HepG2 (cell line): Measurements from ENCODE around the gene MACROD2. TPM values are rescaled to one million over a fixed set of nuclear protein-coding genes. Genes with fewer than 3 reads are reported as not detected.

Experiments
- ATM ChIP-seq: fragments of 450-650 bp; IDR thresholded peaks from 2 replicates; pipeline ENCODE4 v1.7.1; 2017; ENCODE audit warnings: mild to moderate bottlenecking, borderline replicate concordance
- CEBPG ChIP-seq: IDR thresholded peaks from 2 replicates; pipeline ENCODE4 v1.6.1; 2016
- HNF4G ChIP-seq, 2 experiments: sonication (generic) in 1 of 2; formaldehyde crosslinking in 1 of 2; IDR thresholded peaks; 2 replicates each; pipeline versions ENCODE4 v1.4.0 to v1.6.1; 2011 to 2020; ENCODE audit warnings: borderline replicate concordance in 2 of 2, low read depth in 2 of 2, mild to moderate bottlenecking in 2 of 2, low read length in 1 of 2, missing genetic modification reagents in 1 of 2, moderate library complexity in 1 of 2
- IRF2 ChIP-seq: IDR thresholded peaks from 2 replicates; pipeline ENCODE4 v1.6.1; 2018; ENCODE audit warnings: missing genetic modification reagents, missing compliant biosample characterization
- JUN ChIP-seq: sonication (generic); formaldehyde crosslinking; IDR thresholded peaks from 2 replicates; pipeline ENCODE4 v1.4.0; 2020; ENCODE audit warnings: mild to moderate bottlenecking, missing genetic modification reagents
- JUNB ChIP-seq: sonication (generic); formaldehyde crosslinking; IDR thresholded peaks from 2 replicates; pipeline ENCODE4 v1.8.0; 2022; ENCODE audit warnings: missing genetic modification reagents, mild to moderate bottlenecking, borderline replicate concordance
- MTF1 ChIP-seq: sonication (generic); formaldehyde crosslinking; IDR thresholded peaks from 2 replicates; pipeline ENCODE4 v1.5.0; 2020; ENCODE audit warnings: missing genetic modification reagents
- MTF2 ChIP-seq: sonication (generic); formaldehyde crosslinking; IDR thresholded peaks from 2 replicates; pipeline ENCODE4 v1.5.0; 2020; ENCODE audit warnings: missing genetic modification reagents, borderline replicate concordance
- MXI1 ChIP-seq: IDR thresholded peaks from 3 replicates; pipeline ENCODE4 v1.6.1; 2012; ENCODE audit warnings: low read depth, low read length, inconsistent platforms, borderline replicate concordance
- SRY ChIP-seq: sonication (generic); formaldehyde crosslinking; IDR thresholded peaks from 2 replicates; pipeline ENCODE4 v1.8.0; 2022; ENCODE audit warnings: mild to moderate bottlenecking, missing genetic modification reagents
- STAT5B ChIP-seq: sonication (generic); formaldehyde crosslinking; IDR thresholded peaks from 2 replicates; pipeline ENCODE4 v1.4.0; 2020; ENCODE audit warnings: missing genetic modification reagents
- TCF12 ChIP-seq, 2 experiments: fragments of 450-650 bp in 1 of 2; sonication (generic) in 1 of 2; formaldehyde crosslinking in 1 of 2; IDR thresholded peaks; 2 replicates each; pipeline versions ENCODE4 v1.6.1 to v1.8.0; 2017 to 2022; ENCODE audit warnings: antibody characterized with exemption in 1 of 2, mild to moderate bottlenecking in 1 of 2, missing genetic modification reagents in 1 of 2, moderate library complexity in 1 of 2
- TEAD3 ChIP-seq: optimal IDR thresholded peaks from 2 replicates; pipeline ENCODE3; 2016; ENCODE audit warnings: borderline replicate concordance
- ZNF460 ChIP-seq: sonication (generic); formaldehyde crosslinking; IDR thresholded peaks from 2 replicates; pipeline ENCODE4 v1.5.1; 2020; ENCODE audit warnings: missing genetic modification reagents, mild to moderate bottlenecking, borderline replicate concordance
- ZNF619 ChIP-seq: sonication (generic); formaldehyde crosslinking; IDR thresholded peaks from 2 replicates; pipeline ENCODE4 v1.4.0; 2020; ENCODE audit warnings: mild to moderate bottlenecking, missing genetic modification reagents
- ZNF644 ChIP-seq: IDR thresholded peaks from 2 replicates; pipeline ENCODE4 v1.6.1; 2016; ENCODE audit warnings: low read depth
- ZNF841 ChIP-seq: sonication (generic); formaldehyde crosslinking; IDR thresholded peaks from 2 replicates; pipeline ENCODE4 v1.8.1; 2023; ENCODE audit warnings: missing genetic modification reagents, borderline replicate concordance
- polyA plus RNA-seq, 8 experiments: library from polyadenylated mRNA; depleted of rRNA in 3 of 8; stranded (reverse) in 7 of 8; unstranded in 1 of 8; fragments of >200 nt; fragmentation: Illumina TruSeq in 4 of 8; extraction: Trizol in 4 of 8; gene quantifications; 2 replicates each; pipeline versions ENCODE4 v1.2.1 to v1.2.3, GENCODE V29; 2011 to 2016; ENCODE audit warnings: low read depth in 4 of 8, missing spikeins in 1 of 8, mixed read lengths in 1 of 8; ENCODE audit not compliant: insufficient read depth in 1 of 8
- total RNA-seq, 5 experiments: library from RNA; depleted of rRNA; stranded (reverse); fragments of >200 nt; fragmentation: Illumina TruSeq; extraction: Trizol; gene quantifications; 2 replicates each; pipeline ENCODE4 v1.2.3, GENCODE V29; 2016; ENCODE audit warnings: low read depth in 1 of 5
- TF ChIP-seq, protein P1 (sequence below): sonication (generic); formaldehyde crosslinking; IDR thresholded peaks from 2 replicates; pipeline ENCODE4 v1.8.0; 2022; ENCODE audit warnings: mild to moderate bottlenecking, missing genetic modification reagents, moderate library complexity
- TF ChIP-seq, protein P2 (sequence below): IDR thresholded peaks from 2 replicates; pipeline ENCODE4 v1.6.1; 2016
- TF ChIP-seq, protein P3 (sequence below): sonication (generic); formaldehyde crosslinking; IDR thresholded peaks from 2 replicates; pipeline ENCODE4 v1.5.1; 2020; ENCODE audit warnings: mild to moderate bottlenecking, moderate library complexity, missing genetic modification reagents
- TF ChIP-seq, protein P4 (sequence below): IDR thresholded peaks from 2 replicates; pipeline ENCODE4 v1.4.0; 2020; ENCODE audit warnings: mild to moderate bottlenecking, missing genetic modification reagents
- TF ChIP-seq, protein P5 (sequence below): sonication (generic); formaldehyde crosslinking; IDR thresholded peaks from 2 replicates; pipeline ENCODE4 v1.4.0; 2020; ENCODE audit warnings: missing genetic modification reagents

Gene MACROD2
- total and polyA plus RNA-seq, 2 of the 13 experiments (the other 11 are each of a cell fraction or from before 2014, with no cell fraction given): 0.13 to 0.51 TPM

DNA sequence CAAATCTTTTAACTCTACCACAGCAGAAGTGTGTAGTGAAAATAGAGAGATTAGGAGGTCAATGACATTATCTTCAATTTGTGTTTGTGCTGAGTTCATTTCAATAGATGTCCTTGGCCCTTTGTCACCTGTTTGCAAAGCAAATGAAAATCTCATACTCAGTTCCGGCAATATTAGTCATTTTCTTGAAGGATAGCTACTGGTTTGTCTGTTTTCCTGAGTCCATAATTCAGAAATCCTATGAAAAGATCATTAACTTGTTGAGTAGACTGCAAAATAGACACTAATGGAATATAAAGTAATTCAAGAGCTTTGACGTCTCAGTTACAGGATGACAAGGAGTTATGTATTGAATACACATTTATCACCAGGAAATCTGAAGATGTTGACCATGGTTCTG lies 1163.2 kb downstream of the MACROD2 start (continued):
- TF ChIP-seq, protein P1, sequence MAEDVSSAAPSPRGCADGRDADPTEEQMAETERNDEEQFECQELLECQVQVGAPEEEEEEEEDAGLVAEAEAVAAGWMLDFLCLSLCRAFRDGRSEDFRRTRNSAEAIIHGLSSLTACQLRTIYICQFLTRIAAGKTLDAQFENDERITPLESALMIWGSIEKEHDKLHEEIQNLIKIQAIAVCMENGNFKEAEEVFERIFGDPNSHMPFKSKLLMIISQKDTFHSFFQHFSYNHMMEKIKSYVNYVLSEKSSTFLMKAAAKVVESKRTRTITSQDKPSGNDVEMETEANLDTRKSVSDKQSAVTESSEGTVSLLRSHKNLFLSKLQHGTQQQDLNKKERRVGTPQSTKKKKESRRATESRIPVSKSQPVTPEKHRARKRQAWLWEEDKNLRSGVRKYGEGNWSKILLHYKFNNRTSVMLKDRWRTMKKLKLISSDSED (CRISPR knock-in tag): no peak
- TF ChIP-seq, protein P2, sequence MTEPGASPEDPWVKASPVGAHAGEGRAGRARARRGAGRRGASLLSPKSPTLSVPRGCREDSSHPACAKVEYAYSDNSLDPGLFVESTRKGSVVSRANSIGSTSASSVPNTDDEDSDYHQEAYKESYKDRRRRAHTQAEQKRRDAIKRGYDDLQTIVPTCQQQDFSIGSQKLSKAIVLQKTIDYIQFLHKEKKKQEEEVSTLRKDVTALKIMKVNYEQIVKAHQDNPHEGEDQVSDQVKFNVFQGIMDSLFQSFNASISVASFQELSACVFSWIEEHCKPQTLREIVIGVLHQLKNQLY (CRISPR knock-in tag): no peak
- TF ChIP-seq, protein P3, sequence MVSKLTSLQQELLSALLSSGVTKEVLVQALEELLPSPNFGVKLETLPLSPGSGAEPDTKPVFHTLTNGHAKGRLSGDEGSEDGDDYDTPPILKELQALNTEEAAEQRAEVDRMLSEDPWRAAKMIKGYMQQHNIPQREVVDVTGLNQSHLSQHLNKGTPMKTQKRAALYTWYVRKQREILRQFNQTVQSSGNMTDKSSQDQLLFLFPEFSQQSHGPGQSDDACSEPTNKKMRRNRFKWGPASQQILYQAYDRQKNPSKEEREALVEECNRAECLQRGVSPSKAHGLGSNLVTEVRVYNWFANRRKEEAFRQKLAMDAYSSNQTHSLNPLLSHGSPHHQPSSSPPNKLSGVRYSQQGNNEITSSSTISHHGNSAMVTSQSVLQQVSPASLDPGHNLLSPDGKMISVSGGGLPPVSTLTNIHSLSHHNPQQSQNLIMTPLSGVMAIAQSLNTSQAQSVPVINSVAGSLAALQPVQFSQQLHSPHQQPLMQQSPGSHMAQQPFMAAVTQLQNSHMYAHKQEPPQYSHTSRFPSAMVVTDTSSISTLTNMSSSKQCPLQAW (CRISPR knock-in tag): no peak
- TF ChIP-seq HNF4G (IDR thresholded peaks at IDR 0.05; ENCODE audit: borderline replicate concordance, low read depth, low read length): no peak
- TF ChIP-seq HNF4G (CRISPR knock-in tag; IDR thresholded peaks at IDR 0.05; ENCODE audit: borderline replicate concordance, low read depth): no peak
- no peak for TF ChIP-seq ATM
- TF ChIP-seq ZNF619 (CRISPR knock-in tag): no peak
- no peak for TF ChIP-seq STAT5B (CRISPR knock-in tag)
- TF ChIP-seq TEAD3 (CRISPR knock-in tag): no peak
- no peak for TF ChIP-seq ZNF841 (CRISPR knock-in tag)
- TF ChIP-seq MXI1: no peak
- TF ChIP-seq TCF12 (IDR thresholded peaks at IDR 0.05): no peak
- no peak for TF ChIP-seq TCF12 (CRISPR knock-in tag; IDR thresholded peaks at IDR 0.05)
- TF ChIP-seq JUN (CRISPR knock-in tag): no peak
- no peak for TF ChIP-seq IRF2 (CRISPR knock-in tag)
- TF ChIP-seq ZNF460 (CRISPR knock-in tag): no peak
- TF ChIP-seq CEBPG: 0 out of 2 replicates have a peak, but pooled peaks have one; percentile 19
- TF ChIP-seq JUNB (CRISPR knock-in tag): no peak; the same call in 1 of the 2 replicates
- TF ChIP-seq, protein P4, sequence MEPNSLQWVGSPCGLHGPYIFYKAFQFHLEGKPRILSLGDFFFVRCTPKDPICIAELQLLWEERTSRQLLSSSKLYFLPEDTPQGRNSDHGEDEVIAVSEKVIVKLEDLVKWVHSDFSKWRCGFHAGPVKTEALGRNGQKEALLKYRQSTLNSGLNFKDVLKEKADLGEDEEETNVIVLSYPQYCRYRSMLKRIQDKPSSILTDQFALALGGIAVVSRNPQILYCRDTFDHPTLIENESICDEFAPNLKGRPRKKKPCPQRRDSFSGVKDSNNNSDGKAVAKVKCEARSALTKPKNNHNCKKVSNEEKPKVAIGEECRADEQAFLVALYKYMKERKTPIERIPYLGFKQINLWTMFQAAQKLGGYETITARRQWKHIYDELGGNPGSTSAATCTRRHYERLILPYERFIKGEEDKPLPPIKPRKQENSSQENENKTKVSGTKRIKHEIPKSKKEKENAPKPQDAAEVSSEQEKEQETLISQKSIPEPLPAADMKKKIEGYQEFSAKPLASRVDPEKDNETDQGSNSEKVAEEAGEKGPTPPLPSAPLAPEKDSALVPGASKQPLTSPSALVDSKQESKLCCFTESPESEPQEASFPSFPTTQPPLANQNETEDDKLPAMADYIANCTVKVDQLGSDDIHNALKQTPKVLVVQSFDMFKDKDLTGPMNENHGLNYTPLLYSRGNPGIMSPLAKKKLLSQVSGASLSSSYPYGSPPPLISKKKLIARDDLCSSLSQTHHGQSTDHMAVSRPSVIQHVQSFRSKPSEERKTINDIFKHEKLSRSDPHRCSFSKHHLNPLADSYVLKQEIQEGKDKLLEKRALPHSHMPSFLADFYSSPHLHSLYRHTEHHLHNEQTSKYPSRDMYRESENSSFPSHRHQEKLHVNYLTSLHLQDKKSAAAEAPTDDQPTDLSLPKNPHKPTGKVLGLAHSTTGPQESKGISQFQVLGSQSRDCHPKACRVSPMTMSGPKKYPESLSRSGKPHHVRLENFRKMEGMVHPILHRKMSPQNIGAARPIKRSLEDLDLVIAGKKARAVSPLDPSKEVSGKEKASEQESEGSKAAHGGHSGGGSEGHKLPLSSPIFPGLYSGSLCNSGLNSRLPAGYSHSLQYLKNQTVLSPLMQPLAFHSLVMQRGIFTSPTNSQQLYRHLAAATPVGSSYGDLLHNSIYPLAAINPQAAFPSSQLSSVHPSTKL (CRISPR knock-in tag): peak; percentile 99
- no peak for TF ChIP-seq SRY (CRISPR knock-in tag)
- TF ChIP-seq, protein P5, sequence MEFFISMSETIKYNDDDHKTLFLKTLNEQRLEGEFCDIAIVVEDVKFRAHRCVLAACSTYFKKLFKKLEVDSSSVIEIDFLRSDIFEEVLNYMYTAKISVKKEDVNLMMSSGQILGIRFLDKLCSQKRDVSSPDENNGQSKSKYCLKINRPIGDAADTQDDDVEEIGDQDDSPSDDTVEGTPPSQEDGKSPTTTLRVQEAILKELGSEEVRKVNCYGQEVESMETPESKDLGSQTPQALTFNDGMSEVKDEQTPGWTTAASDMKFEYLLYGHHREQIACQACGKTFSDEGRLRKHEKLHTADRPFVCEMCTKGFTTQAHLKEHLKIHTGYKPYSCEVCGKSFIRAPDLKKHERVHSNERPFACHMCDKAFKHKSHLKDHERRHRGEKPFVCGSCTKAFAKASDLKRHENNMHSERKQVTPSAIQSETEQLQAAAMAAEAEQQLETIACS (CRISPR knock-in tag): no peak
- no peak for TF ChIP-seq MTF2
- no peak for TF ChIP-seq MTF1
- 0 out of 2 replicates have a peak, but pooled peaks have one; percentile 70 for TF ChIP-seq ZNF644
